Measurements from ENCODE around the gene CCDC93.

The CCDC93 gene

DNA sequence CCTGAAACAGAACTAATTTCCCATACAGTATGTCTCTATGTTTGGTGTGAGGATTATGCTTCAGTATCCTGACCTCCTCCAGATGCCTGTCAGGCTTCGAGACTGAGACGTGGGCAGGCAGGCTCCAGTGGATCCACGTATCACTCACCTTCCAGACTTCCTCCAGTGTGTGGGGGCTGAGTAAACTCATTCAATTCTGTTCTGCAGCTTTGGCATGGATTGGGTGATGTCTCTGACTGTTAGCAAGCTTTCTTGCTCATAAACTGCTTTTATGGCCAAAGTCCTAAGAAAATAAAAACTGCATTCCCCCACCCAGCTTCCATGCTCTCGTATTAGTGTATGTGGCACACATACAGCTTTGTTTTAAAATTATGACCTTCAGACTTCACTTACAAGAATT is 53.6 kb downstream of the CCDC93 start:
- POLR2A ChIA-PET: no interaction called here
- DNase-seq (ENCODE audit: extremely low spot score): no peak
- CTCF ChIA-PET: interaction anchor here (0.7 to 4.5 kb wide), 11 partner anchors 10 to 187 kb away, joined by 3 to 24 read pairs (median 3); partner anchors contain the start of gene DDX18
- TF ChIP-seq CTCF (IDR thresholded peaks at IDR 0.05; ENCODE audit: control extremely low read depth, extremely low read depth, low read depth, missing control alignments): no peak

- TF ChIP-seq CTCF (IDR thresholded peaks at IDR 0.05; ENCODE audit: control extremely low read depth, extremely low read depth, low read depth, missing control alignments): no peak
- POLR2A ChIA-PET: no interaction called here
- CTCF ChIA-PET: interaction anchor here (5.0 kb wide), 1 partner anchor 45 kb away, joined by 25 read pairs; no protein-coding TSS in a partner anchor
- DNase-seq (ENCODE audit: extremely low spot score): no peak
Measured at GRCh38 chr2:117958186-117958585, 55.7 kb downstream of the CCDC93 start.

- ChIA-PET CTCF (interaction anchor here (1.2 to 5.0 kb wide), 2 partner anchors 10 to 46 kb away, joined by 3 to 25 read pairs; no protein-coding TSS in a partner anchor), POLR2A (no interaction called here)
- DNase-seq (ENCODE audit: extremely low spot score): no peak
- TF ChIP-seq CTCF (IDR thresholded peaks at IDR 0.05; ENCODE audit: control extremely low read depth, extremely low read depth, low read depth, missing control alignments): no peak
Measured at GRCh38 chr2:117957616-117958015, 56.3 kb downstream of the CCDC93 start.

GRCh38 chr2:117956036-117956796 is 57.7 kb downstream of the CCDC93 start:
- TF ChIP-seq CTCF (IDR thresholded peaks at IDR 0.05; ENCODE audit: control extremely low read depth, extremely low read depth, low read depth, missing control alignments): no peak
- POLR2A ChIA-PET: interaction anchor here (0.7 kb wide), 1 partner anchor 51 kb away, joined by 3 read pairs; no protein-coding TSS in a partner anchor
- CTCF ChIA-PET: interaction anchor here (0.8 to 5.0 kb wide), 4 partner anchors 8 to 47 kb away, joined by 3 to 25 read pairs (median 3); no protein-coding TSS in a partner anchor
- DNase-seq (ENCODE audit: extremely low spot score): no peak

GRCh38 chr2:117953231-117953630 is 60.6 kb downstream of the CCDC93 start:
- ChIA-PET CTCF (interaction anchor here (1.0 to 5.0 kb wide), 3 partner anchors 8 to 50 kb away, joined by 3 to 25 read pairs (median 4); no protein-coding TSS in a partner anchor), POLR2A (no interaction called here)
- DNase-seq (ENCODE audit: extremely low spot score): no peak
- TF ChIP-seq CTCF (IDR thresholded peaks at IDR 0.05; ENCODE audit: control extremely low read depth, extremely low read depth, low read depth, missing control alignments): no peak

DNA sequence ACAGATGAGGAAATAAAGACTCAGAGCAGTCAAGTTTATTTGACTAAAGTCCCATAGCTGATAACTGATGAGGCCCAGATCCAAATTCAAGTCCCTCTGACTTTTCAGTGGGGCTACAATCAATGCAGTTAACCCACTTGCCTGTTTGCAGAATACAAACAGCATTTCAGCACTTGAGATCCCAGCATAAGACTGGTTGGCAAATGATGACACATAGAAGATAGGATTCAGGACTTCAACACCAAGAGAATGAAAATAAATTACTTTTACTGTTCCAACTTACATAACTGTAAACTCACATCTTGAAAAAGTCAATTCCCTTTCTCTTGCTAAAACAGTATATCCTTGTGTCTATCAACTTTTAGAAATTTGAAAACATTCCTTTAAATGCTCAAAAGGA is 61.2 kb downstream of the CCDC93 start:
- TF ChIP-seq CTCF (IDR thresholded peaks at IDR 0.05; ENCODE audit: control extremely low read depth, extremely low read depth, low read depth, missing control alignments): no peak
- POLR2A ChIA-PET: no interaction called here
- CTCF ChIA-PET: interaction anchor here (1.0 to 1.1 kb wide), 2 partner anchors 9 to 51 kb away, joined by 3 to 4 read pairs; no protein-coding TSS in a partner anchor

More for the DNA sequence above, 61.2 kb downstream of the CCDC93 start:
- no peak for DNase-seq (ENCODE audit: extremely low spot score)

All from GM10248 (cell line).